Neural progenitor cell (in vitro differentiated cells): ENCODE measurements around the gene FER1L5.

Experiments
- EZH2 ChIP-seq: fragments of 200-600 bp; sonication (generic); IDR thresholded peaks from 2 replicates; pipeline ENCODE4 v1.6.1; 2017; ENCODE audit warnings: antibody characterized with exemption, mild to moderate bottlenecking, moderate library complexity
- TF ChIP-seq, protein P1 (sequence below): fragments of 200-600 bp; sonication (generic); IDR thresholded peaks from 2 replicates; pipeline ENCODE4 v1.5.1; 2017; ENCODE audit warnings: antibody characterized with exemption, mild to moderate bottlenecking

DNA sequence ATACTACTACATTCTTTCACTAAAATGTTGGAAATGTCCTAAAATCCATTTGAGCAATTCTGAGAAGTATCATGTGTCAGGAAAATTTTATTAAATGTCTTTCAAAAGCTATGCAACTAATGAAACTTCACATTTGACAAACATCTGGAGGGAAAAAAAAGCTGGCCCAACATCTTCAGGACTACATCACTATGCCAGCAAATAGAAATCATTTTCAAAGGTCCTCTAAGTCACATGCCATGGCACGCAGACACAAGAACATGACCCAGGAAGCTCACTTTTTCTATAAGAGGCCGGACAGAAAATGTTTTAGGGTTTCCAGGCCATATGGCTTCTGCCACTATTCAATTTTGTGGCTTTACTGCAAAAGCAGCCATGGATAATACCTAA is 16.0 kb upstream of the FER1L5 start:
- TF ChIP-seq, protein P1, sequence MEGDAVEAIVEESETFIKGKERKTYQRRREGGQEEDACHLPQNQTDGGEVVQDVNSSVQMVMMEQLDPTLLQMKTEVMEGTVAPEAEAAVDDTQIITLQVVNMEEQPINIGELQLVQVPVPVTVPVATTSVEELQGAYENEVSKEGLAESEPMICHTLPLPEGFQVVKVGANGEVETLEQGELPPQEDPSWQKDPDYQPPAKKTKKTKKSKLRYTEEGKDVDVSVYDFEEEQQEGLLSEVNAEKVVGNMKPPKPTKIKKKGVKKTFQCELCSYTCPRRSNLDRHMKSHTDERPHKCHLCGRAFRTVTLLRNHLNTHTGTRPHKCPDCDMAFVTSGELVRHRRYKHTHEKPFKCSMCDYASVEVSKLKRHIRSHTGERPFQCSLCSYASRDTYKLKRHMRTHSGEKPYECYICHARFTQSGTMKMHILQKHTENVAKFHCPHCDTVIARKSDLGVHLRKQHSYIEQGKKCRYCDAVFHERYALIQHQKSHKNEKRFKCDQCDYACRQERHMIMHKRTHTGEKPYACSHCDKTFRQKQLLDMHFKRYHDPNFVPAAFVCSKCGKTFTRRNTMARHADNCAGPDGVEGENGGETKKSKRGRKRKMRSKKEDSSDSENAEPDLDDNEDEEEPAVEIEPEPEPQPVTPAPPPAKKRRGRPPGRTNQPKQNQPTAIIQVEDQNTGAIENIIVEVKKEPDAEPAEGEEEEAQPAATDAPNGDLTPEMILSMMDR: no peak
- TF ChIP-seq EZH2: no peak
